Gastrocnemius medialis (tissue), 4 donors: ENCODE measurements around the gene WDR82.

ENCODE experiments used
- CTCF ChIP-seq, 5 experiments: fragments of 450-650 bp in 3 of 5; fragments of 200-600 bp in 2 of 5; sonication (generic) in 2 of 5; IDR thresholded peaks in 4 of 5; conservative IDR thresholded peaks in 1 of 5; 1 replicate in 4 of 5; 2 replicates in 1 of 5; pipeline ENCODE4 v1.5.1; 2016 to 2019; ENCODE audit warnings: antibody characterized with exemption in 5 of 5, mild to moderate bottlenecking in 3 of 5, moderate library complexity in 3 of 5
- POLR2A ChIP-seq, 2 donors: fragments of 450-650 bp; IDR thresholded peaks; one replicate each; pipeline ENCODE4 v1.6.1; 2017; ENCODE audit warnings: antibody characterized with exemption in 2 of 2, mild to moderate bottlenecking in 2 of 2, moderate library complexity in 2 of 2

- peak in 3 of 5 experiments; percentile 16 to 50 (median 35) for TF ChIP-seq CTCF (IDR thresholded peaks at IDR 0.05 in 4 of 5, conservative IDR thresholded peaks at IDR 0.05 in 1 of 5)
- TF ChIP-seq POLR2A (IDR thresholded peaks at IDR 0.05), result no peak
Measured at GRCh38 chr3:52236424-52236886, 42.0 kb downstream of the WDR82 start.
